Measurements from ENCODE around the gene EGFR.

Gene EGFR

DNA sequence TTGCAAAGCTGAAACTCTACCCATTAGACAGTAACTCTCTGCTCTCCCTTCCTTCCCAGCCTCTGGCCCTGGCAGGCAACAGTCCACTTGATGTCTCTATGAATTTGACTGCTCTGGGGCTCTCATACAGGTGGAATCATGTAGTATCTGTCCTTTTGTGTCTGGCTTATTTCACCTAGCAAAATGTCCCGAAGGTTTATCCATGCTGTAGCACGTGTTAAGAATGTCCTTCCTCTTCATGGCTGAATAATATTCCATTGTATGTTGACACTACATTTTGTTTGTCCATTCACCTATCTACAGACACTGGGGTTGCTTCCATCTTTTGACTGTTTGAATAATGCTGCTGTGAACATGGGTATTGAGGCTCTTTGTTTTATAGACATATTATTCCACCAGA, 128.9 kb downstream of the EGFR start:
- H3K27ac ChIP-seq, result no peak overlapping the region
- no peaks in the 10 kb centered on the region for H3K4me1 ChIP-seq
- H3K36me3 ChIP-seq, result peaks cover 38 to 88% (median 75%) of the 10 kb centered on the region in 3 donors
- TF ChIP-seq CTCF (IDR thresholded peaks at IDR 0.05), result no peak
- intact Hi-C loops (cut with DNase I; ENCODE audit: low total_unique reads), result no loop called here
- no peaks in the 10 kb centered on the region for H3K27me3 ChIP-seq
- H3K9me3 ChIP-seq, result no peaks in the 10 kb centered on the region
- no peak overlapping the region for H3K4me3 ChIP-seq
- no peak for DNase-seq

DNA sequence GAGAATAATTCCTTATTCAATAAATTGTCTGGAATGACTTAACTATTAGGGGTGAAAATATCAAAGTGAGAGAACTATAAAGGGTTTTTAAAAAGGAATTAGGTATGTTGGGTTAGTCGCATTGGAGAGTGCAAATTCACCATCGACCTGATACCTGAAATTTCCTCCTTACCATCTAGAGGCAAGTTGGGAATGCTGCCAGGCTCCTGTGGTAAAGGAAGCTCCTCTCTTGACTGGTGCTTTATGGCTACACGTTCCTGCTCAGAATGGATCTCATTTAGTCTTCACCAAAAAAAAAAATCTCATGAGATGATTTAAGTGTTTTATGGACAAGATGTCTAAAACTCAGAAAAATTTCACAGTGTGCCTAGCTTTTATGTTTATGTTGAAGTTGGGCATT, 129.8 kb downstream of the EGFR start:
- Histone ChIP-seq H3K9me3 (no peaks in the 10 kb centered on the region), H3K27me3 (no peaks in the 10 kb centered on the region), H3K4me3 (no peak overlapping the region), H3K27ac (no peak overlapping the region), H3K4me1 (no peaks in the 10 kb centered on the region), H3K36me3 (peaks cover 37 to 87% (median 76%) of the 10 kb centered on the region in 3 donors)
- DNase-seq, result no peak
- no peak for TF ChIP-seq CTCF (IDR thresholded peaks at IDR 0.05)
- intact Hi-C loops (cut with DNase I; ENCODE audit: low total_unique reads), result no loop called here

GRCh38 chr7:55149001-55149400, 130.2 kb downstream of the EGFR start:
- Histone ChIP-seq H3K9me3 (no peaks in the 10 kb centered on the region), H3K36me3 (peaks cover 40 to 87% (median 75%) of the 10 kb centered on the region in 3 donors), H3K27ac (no peak overlapping the region), H3K27me3 (no peaks in the 10 kb centered on the region), H3K4me3 (no peak overlapping the region), H3K4me1 (no peaks in the 10 kb centered on the region)
- intact Hi-C loops (cut with DNase I; ENCODE audit: low total_unique reads), result no loop called here
- TF ChIP-seq CTCF (IDR thresholded peaks at IDR 0.05), result no peak
- no peak for DNase-seq

- Histone ChIP-seq H3K4me3 (no peak overlapping the region), H3K4me1 (no peaks in the 10 kb centered on the region), H3K27ac (no peak overlapping the region), H3K27me3 (no peaks in the 10 kb centered on the region), H3K36me3 (peaks cover 47 to 87% (median 68%) of the 10 kb centered on the region in 3 donors), H3K9me3 (no peaks in the 10 kb centered on the region)
- no peak for DNase-seq
- intact Hi-C loops (cut with DNase I; ENCODE audit: low total_unique reads), result no loop called here
- TF ChIP-seq CTCF (IDR thresholded peaks at IDR 0.05), result no peak
These were observed 131.3 kb downstream of the EGFR start for GRCh38 chr7:55150166-55150565.

DNA sequence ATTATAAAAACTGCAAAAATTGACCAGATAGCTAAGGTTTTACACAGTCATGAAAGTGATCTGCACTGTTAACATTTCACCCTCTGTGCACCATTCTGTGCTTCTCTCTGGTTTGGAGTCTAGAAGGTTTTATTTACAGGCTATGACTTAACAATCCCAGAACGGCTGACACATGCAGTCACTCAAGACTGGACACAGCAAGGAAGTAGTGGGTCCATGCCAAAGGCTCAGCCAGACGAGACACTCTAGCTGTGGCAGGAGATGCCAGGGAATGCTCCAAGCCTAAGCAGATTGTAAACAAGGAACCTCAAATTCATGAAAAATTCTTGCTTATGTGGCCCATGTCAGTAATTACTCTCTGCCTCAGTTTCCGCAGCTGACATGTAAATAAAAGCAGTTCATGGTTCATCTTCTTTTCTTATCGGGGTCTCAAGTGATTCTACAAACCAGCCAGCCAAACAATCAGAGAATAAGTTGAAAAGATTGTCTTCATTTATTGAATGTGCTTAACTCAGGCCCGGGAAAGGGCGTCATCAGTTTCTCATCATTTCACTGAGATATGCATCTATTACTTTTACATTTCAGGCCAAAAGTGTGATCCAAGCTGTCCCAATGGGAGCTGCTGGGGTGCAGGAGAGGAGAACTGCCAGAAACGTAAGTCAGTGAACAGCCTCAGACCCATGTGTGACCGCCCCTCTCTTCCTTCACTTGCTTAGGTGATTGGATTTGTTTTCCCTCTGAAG, 132.1 kb downstream of the EGFR start:
- H3K27me3 ChIP-seq, result no peaks in the 10 kb centered on the region
- intact Hi-C loops (cut with DNase I; ENCODE audit: low total_unique reads), result no loop called here
- no peaks in the 10 kb centered on the region for H3K9me3 ChIP-seq
- no peak overlapping the region for H3K4me3 ChIP-seq
- H3K4me1 ChIP-seq, result no peaks in the 10 kb centered on the region
- no peak for TF ChIP-seq CTCF (IDR thresholded peaks at IDR 0.05)
- H3K36me3 ChIP-seq, result peaks cover 53 to 87% (median 65%) of the 10 kb centered on the region in 3 donors
- no peak for DNase-seq
- no peak overlapping the region for H3K27ac ChIP-seq

All from tibial artery (tissue), 4 donors.